22Rv1 (cell line): ENCODE data around the gene CDA.

Experiments
- ZFX ChIP-seq: fragments of 450-650 bp; IDR thresholded peaks from 2 replicates; pipeline ENCODE4 v1.6.1; 2017; ENCODE audit warnings: antibody characterized with exemption, borderline replicate concordance
- TF ChIP-seq, protein P1 (sequence below): fragments of 450-650 bp; IDR thresholded peaks from 2 replicates; pipeline ENCODE4 v1.5.1; 2017; ENCODE audit warnings: mild to moderate bottlenecking

DNA sequence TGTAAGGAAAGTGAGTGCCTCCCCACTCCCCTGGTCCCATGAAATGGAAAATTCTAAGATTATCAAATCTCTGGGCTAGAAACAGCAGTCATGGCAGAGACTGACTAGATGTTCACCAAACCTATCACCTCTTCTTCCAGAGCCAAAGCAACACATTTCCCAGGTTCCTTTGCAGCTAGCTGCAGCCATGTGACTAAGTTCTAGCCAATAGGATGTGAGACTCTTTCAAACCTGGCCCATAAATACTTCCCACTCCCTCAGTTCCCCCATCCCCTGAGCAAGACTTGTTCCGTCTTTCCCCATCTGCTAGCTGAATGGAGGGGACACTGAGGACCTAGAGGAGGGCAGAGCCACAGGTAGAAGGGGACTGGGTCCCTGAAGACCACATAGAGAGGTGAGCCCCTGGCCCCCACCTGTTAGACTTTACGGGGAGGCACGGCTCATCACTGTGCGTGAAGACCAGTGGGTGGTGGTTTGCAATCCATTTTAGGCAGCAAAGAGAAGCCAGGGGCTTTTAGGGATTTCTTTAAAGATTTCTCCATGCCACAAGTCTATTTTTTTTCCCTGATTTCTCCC lies 19.3 kb upstream of the CDA start:
- TF ChIP-seq, protein P1, sequence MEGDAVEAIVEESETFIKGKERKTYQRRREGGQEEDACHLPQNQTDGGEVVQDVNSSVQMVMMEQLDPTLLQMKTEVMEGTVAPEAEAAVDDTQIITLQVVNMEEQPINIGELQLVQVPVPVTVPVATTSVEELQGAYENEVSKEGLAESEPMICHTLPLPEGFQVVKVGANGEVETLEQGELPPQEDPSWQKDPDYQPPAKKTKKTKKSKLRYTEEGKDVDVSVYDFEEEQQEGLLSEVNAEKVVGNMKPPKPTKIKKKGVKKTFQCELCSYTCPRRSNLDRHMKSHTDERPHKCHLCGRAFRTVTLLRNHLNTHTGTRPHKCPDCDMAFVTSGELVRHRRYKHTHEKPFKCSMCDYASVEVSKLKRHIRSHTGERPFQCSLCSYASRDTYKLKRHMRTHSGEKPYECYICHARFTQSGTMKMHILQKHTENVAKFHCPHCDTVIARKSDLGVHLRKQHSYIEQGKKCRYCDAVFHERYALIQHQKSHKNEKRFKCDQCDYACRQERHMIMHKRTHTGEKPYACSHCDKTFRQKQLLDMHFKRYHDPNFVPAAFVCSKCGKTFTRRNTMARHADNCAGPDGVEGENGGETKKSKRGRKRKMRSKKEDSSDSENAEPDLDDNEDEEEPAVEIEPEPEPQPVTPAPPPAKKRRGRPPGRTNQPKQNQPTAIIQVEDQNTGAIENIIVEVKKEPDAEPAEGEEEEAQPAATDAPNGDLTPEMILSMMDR, result no peak
- TF ChIP-seq ZFX, result no peak
